SK-N-SH (cell line): ENCODE results near the gene IL20. TPM values are rescaled to one million over a fixed set of nuclear protein-coding genes. Genes with fewer than 3 reads are reported as not detected.

Source experiments
- CTCF ChIA-PET: fragments of 300-600, 350-600 bp; formaldehyde crosslinking; extraction: SDS; loops from one replicate; lab custom pipeline; 2021; lab: Yijun Ruan, JAX
- POLR2A ChIA-PET: fragments of 350-600 bp; sonication (Branson Sonifier 250); formaldehyde crosslinking; extraction: SDS; loops from one replicate; lab custom pipeline; 2020; ENCODE audit warnings: antibody characterized with exemption, inconsistent platforms; lab: Yijun Ruan, JAX
- DNase-seq: peaks from one replicate; pipeline ENCODE4 v3.0.0; 2012
- H2AFZ ChIP-seq: fragments of 200-600 bp; sonication (generic); 2 replicates; pipeline ENCODE4 v1.8.1; 2016; ENCODE audit warnings: antibody characterized with exemption, mild to moderate bottlenecking, low read depth
- H3F3A ChIP-seq: fragments of 200-600 bp; sonication (generic); replicated peaks from 2 replicates; pipeline ENCODE3; 2016; ENCODE audit warnings: antibody characterized with exemption, mild to moderate bottlenecking; ENCODE audit not compliant: insufficient read depth
- H3K27ac ChIP-seq, 2 experiments: fragments of 200-500 bp in 1 of 2; fragments of 200-600 bp in 1 of 2; sonication (Bioruptor generic) in 1 of 2; sonication (generic), shearing (Covaris generic) in 1 of 2; 2 replicates each; pipeline versions ENCODE4 v1.5.1 to v1.6.1; 2014 to 2016; ENCODE audit warnings: low read depth in 2 of 2, inconsistent platforms in 1 of 2, low read length in 1 of 2, mild to moderate bottlenecking in 1 of 2, mixed read lengths in 1 of 2
- H3K27me3 ChIP-seq: fragments of 200-600 bp; sonication (generic), shearing (Covaris generic); 2 replicates; pipeline ENCODE4 v1.6.1; 2016; ENCODE audit warnings: mixed run types; ENCODE audit not compliant: insufficient read depth
- H3K36me3 ChIP-seq, 2 experiments: fragments of 200-500 bp in 1 of 2; fragments of 200-600 bp in 1 of 2; sonication (Bioruptor generic) in 1 of 2; sonication (generic) in 1 of 2; replicated peaks in 1 of 2; 2 replicates each; pipeline versions ENCODE3 to v1.5.1; 2014 to 2016; ENCODE audit warnings: low read length in 1 of 2, mild to moderate bottlenecking in 1 of 2; ENCODE audit not compliant: insufficient read depth in 2 of 2, control insufficient read depth in 1 of 2
- H3K4me1 ChIP-seq, 2 experiments: fragments of 200-500 bp in 1 of 2; fragments of 200-600 bp in 1 of 2; sonication (Bioruptor generic) in 1 of 2; sonication (generic), shearing (Covaris generic) in 1 of 2; 2 replicates each; pipeline versions ENCODE4 v1.5.1 to v1.6.1; 2014 to 2016; ENCODE audit warnings: low read depth in 1 of 2, low read length in 1 of 2, mixed run types in 1 of 2; ENCODE audit not compliant: insufficient read depth in 2 of 2, control insufficient read depth in 1 of 2
- H3K4me2 ChIP-seq: fragments of 200-600 bp; sonication (generic), shearing (Covaris generic); 2 replicates; pipeline ENCODE4 v1.6.1; 2017; ENCODE audit warnings: mixed run types
- H3K4me3 ChIP-seq, 2 experiments: fragments of 200-500 bp in 1 of 2; fragments of 200-600 bp in 1 of 2; sonication (Bioruptor generic) in 1 of 2; sonication (generic), shearing (Covaris generic) in 1 of 2; 2 replicates each; pipeline versions ENCODE4 v1.5.1 to v1.8.1; 2014 to 2016; ENCODE audit warnings: low read depth in 2 of 2, inconsistent platforms in 1 of 2, low read length in 1 of 2, mild to moderate bottlenecking in 1 of 2, mixed read lengths in 1 of 2, moderate library complexity in 1 of 2
- H3K79me2 ChIP-seq: fragments of 200-600 bp; sonication (generic); 2 replicates; pipeline ENCODE4 v1.8.1; 2017; ENCODE audit warnings: mild to moderate bottlenecking; ENCODE audit not compliant: insufficient read depth
- H3K9ac ChIP-seq: fragments of 200-600 bp; sonication (generic); 2 replicates; pipeline ENCODE4 v1.6.1; 2017; ENCODE audit warnings: mixed run types
- H3K9me2 ChIP-seq: fragments of 200-600 bp; sonication (generic); 2 replicates; pipeline ENCODE4 v1.6.1; 2017; ENCODE audit warnings: mixed run types
- H3K9me3 ChIP-seq: fragments of 200-600 bp; sonication (generic); 2 replicates; pipeline ENCODE4 v1.6.1; 2017; ENCODE audit warnings: mixed run types, mild to moderate bottlenecking, moderate library complexity
- H4K20me1 ChIP-seq: fragments of 200-600 bp; sonication (generic); 2 replicates; pipeline ENCODE4 v1.6.1; 2017; ENCODE audit warnings: mild to moderate bottlenecking, mixed run types; ENCODE audit not compliant: insufficient read depth
- NRF1 ChIP-seq: IDR thresholded peaks from 2 replicates; pipeline ENCODE4 v1.6.1; 2012; ENCODE audit warnings: low read depth, mild to moderate bottlenecking, low read length
- POLR2AphosphoS5 ChIP-seq: IDR thresholded peaks from 2 replicates; pipeline ENCODE4 v1.6.1; 2012; ENCODE audit warnings: low read depth, low read length
- TAF1 ChIP-seq: IDR thresholded peaks from 2 replicates; pipeline ENCODE4 v1.6.1; 2012; ENCODE audit warnings: low read depth, mild to moderate bottlenecking, low read length, moderate library complexity, borderline replicate concordance
- WGBS: methylation state at CpG from one replicate; pipeline ENCODE4 v1.1.6; 2017; ENCODE audit warnings: low lambda C conversion rate; 5-methylcytosine and 5-hydroxymethylcytosine counted together
- polyA plus RNA-seq, 3 experiments: library from polyadenylated mRNA; depleted of rRNA; stranded (reverse); fragments of >200 nt; gene quantifications; 2 replicates each; pipeline ENCODE4 v1.2.3, GENCODE V29; 2012
- TF ChIP-seq, protein P1 (sequence below): IDR thresholded peaks from 2 replicates; pipeline ENCODE4 v1.4.0; 2012; ENCODE audit warnings: low read depth, borderline replicate concordance
- TF ChIP-seq, protein P2 (sequence below): fragments of 200-600 bp; sonication (generic); IDR thresholded peaks from 2 replicates; pipeline ENCODE4 v1.6.1; 2017; ENCODE audit warnings: antibody characterized with exemption, mild to moderate bottlenecking, moderate library complexity

IL20 gene
- polyA plus RNA-seq, 1 of the 3 experiments (the other 2 are of a cell fraction), result not detected

DNA sequence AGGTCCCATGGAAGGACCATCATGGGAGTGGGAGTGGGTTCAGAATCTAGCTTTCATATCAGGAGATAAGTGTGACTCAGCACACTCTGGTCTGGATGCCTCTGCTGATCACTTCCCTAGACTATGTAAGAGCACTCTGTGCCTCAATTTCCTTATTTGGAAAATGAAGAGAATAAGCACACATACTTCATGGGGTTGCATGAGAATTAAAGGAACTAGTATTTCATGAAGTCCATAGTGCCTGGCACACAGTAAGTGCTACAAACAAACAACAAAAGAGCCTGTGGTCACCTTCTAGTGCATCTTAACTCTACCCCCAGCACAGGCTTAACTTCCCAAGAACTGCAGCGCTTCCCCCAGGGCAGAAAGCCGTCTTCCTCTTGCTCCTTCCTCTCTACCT is 9.6 kb upstream of the IL20 start:
- Histone ChIP-seq H3K9me2 (no peaks in the 10 kb centered on the region), H3K27me3 (no peaks in the 10 kb centered on the region; the same call in 1 of the 2 replicates), H3F3A (no peaks in the 10 kb centered on the region), H3K4me3 (no peak overlapping the region), H3K36me3 (peaks cover 0 to 3% of the 10 kb centered on the region in 2 experiments), H3K27ac (no peak overlapping the region), H3K9ac (no peak overlapping the region), H4K20me1 (no peaks in the 10 kb centered on the region), H3K79me2 (no peaks in the 10 kb centered on the region), H3K4me1 (no peaks in the 10 kb centered on the region), H2AFZ (no peak overlapping the region), H3K9me3 (peaks cover 9% of the 10 kb centered on the region; the same call in 1 of the 2 replicates)
- POLR2A ChIA-PET, result no interaction called here
- CTCF ChIA-PET, result interaction anchor here (1.0 to 1.9 kb wide), 2 partner anchors 8 to 9 kb away, joined by 3 to 5 read pairs; partner anchors contain the start of gene IL20
- no peak for DNase-seq
- WGBS, result 50% methylated on average over 2 of the region's 2 CpGs
- TF ChIP-seq, protein P1, sequence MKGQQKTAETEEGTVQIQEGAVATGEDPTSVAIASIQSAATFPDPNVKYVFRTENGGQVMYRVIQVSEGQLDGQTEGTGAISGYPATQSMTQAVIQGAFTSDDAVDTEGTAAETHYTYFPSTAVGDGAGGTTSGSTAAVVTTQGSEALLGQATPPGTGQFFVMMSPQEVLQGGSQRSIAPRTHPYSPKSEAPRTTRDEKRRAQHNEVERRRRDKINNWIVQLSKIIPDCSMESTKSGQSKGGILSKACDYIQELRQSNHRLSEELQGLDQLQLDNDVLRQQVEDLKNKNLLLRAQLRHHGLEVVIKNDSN, result no peak
- no peak for TF ChIP-seq TAF1
- TF ChIP-seq NRF1, result no peak
- TF ChIP-seq, all 33 proteins: peak for 0
- H3K4me2 ChIP-seq, result no peak overlapping the region

DNA sequence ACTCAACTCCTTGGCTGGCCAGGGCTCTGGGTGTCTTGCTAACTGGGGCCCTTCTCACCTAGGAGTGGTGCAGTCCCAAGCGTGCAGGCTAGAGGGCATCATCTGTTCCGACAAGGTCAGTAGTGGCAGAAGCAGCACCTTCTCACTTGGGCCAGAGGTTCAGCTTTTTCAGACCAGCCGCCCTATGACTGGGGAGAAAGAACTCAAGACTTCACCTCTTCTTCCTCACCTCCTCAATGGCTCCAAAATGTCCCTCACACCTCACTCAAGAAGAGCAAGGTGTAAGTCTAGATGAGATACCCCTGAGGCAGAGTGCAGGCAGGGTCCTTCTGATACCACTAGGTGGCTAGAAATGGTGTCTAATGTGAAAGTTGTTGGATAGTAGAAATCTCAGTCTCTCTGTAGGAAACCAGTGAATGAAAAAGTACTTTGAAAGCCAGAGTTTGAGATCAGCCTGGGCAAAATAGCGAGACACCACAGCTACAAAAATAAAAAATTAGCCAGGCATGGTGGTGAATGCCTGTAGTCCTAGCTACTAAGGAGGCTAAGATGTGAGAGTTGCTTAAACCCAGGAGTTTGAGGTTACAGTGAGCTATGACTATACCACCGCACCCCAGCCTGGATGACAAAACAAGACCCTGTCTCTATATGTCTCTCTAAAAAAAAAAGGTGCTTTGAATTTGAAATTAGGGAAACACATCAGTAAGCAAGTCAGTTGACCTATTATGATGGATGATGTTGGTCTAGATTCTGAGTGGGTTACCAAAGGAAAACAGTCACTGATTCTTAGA is 8.6 kb upstream of the IL20 start:
- WGBS, result 52% methylated on average over 5 of the region's 5 CpGs

More for the DNA sequence above, 8.6 kb upstream of the IL20 start:
- POLR2A ChIA-PET, result no interaction called here
- Histone ChIP-seq H4K20me1 (no peaks in the 10 kb centered on the region), H3K9me2 (no peaks in the 10 kb centered on the region), H3F3A (no peaks in the 10 kb centered on the region), H3K4me2 (no peak overlapping the region), H3K27me3 (peaks cover 5% of the 10 kb centered on the region; the same call in 1 of the 2 replicates), H3K4me1 (no peaks in the 10 kb centered on the region), H3K9ac (no peak overlapping the region), H3K79me2 (no peaks in the 10 kb centered on the region), H3K9me3 (peaks cover 9% of the 10 kb centered on the region; the same call in 1 of the 2 replicates), H3K36me3 (peaks cover 0 to 3% of the 10 kb centered on the region in 2 experiments), H3K4me3 (no peak overlapping the region), H3K27ac (no peak overlapping the region), H2AFZ (no peak overlapping the region)
- DNase-seq, result no peak
- CTCF ChIA-PET, result interaction anchor here (0.6 to 1.9 kb wide), 4 partner anchors 8 to 55 kb away, joined by 3 to 5 read pairs (median 4); partner anchors contain the start of gene IL20
- TF ChIP-seq, protein P2, sequence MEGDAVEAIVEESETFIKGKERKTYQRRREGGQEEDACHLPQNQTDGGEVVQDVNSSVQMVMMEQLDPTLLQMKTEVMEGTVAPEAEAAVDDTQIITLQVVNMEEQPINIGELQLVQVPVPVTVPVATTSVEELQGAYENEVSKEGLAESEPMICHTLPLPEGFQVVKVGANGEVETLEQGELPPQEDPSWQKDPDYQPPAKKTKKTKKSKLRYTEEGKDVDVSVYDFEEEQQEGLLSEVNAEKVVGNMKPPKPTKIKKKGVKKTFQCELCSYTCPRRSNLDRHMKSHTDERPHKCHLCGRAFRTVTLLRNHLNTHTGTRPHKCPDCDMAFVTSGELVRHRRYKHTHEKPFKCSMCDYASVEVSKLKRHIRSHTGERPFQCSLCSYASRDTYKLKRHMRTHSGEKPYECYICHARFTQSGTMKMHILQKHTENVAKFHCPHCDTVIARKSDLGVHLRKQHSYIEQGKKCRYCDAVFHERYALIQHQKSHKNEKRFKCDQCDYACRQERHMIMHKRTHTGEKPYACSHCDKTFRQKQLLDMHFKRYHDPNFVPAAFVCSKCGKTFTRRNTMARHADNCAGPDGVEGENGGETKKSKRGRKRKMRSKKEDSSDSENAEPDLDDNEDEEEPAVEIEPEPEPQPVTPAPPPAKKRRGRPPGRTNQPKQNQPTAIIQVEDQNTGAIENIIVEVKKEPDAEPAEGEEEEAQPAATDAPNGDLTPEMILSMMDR, result peak; percentile 30; the same call in 1 of the 2 replicates
- no peak for TF ChIP-seq POLR2AphosphoS5
